Measurements from ENCODE around the gene CPSF7.
"Not testable (repeated sequence)": the region's sequence is repeated elsewhere in the genome, so short reads cannot be mapped to it uniquely, and the experiment has no call there.

- TF ChIP-seq CTCF (IDR thresholded peaks at IDR 0.05; ENCODE audit: low read depth, low read length, missing input control); RAD21 (IDR thresholded peaks at IDR 0.05); REST (IDR thresholded peaks at IDR 0.05); YY1 (IDR thresholded peaks at IDR 0.05); TAF1 (conservative IDR thresholded peaks at IDR 0.05); SP1 (IDR thresholded peaks at IDR 0.05); JUND (IDR thresholded peaks at IDR 0.05); HNF4A (conservative IDR thresholded peaks at IDR 0.05); ATF3 (IDR thresholded peaks at IDR 0.05); MAX (IDR thresholded peaks at IDR 0.05): not testable (repeated sequence)
Observed at GRCh38 chr11:61467602-61468001, 37.8 kb upstream of the CPSF7 start.

Data from liver (tissue), 3 donors.